ENCODE measurements around the gene CPEB1. TPM values are rescaled to one million over a fixed set of nuclear protein-coding genes. Genes with fewer than 3 reads are reported as not detected.
A peak's percentile ranks its signal among the peaks of the same experiment; 100 is the strongest.

The CPEB1 gene
- total RNA-seq, 1 donor from 2014 or later, result 15.2 TPM

DNA sequence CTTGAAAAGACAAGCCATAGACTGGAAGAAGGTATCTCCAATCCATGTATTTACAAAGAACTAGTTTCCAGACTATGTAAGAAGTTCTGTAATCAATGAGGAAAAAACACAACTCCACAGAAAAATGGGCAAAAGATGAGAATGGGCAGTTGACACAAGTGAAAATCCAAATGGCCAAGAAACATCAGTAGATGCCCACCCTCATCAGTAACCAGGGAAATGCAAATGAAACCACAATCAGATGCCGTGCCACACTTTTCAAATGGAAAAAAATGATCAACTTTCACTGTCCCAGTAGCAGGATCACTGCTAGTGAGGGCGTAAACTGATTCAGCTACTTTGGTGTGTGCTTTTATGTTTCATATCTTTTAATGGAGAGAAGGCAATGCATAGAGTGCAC is 4.5 kb upstream of the CPEB1 start:
- H3K27ac Mint-ChIP-seq (ENCODE audit: unreplicated experiment), result no peak overlapping the region
- no peak overlapping the region for H3K4me3 Mint-ChIP-seq (ENCODE audit: unreplicated experiment)
- H3K36me3 Mint-ChIP-seq (ENCODE audit: unreplicated experiment), result no peaks in the 10 kb centered on the region
- DNase-seq, result no peak
- no peaks in the 10 kb centered on the region for H3K4me1 Mint-ChIP-seq (ENCODE audit: low read depth, unreplicated experiment)
- H3K27me3 Mint-ChIP-seq (ENCODE audit: unreplicated experiment), result peaks cover 9% of the 10 kb centered on the region
- TF ChIP-seq CTCF (IDR thresholded peaks at IDR 0.05; ENCODE audit: partially characterized antibody, unreplicated experiment), result no peak
- H3K9me3 Mint-ChIP-seq (ENCODE audit: unreplicated experiment), result no peaks in the 10 kb centered on the region

- H3K36me3 Mint-ChIP-seq (ENCODE audit: unreplicated experiment), result no peaks in the 10 kb centered on the region
- no peak overlapping the region for H3K27ac Mint-ChIP-seq (ENCODE audit: unreplicated experiment)
- no peak for DNase-seq
- no peak overlapping the region for H3K4me3 Mint-ChIP-seq (ENCODE audit: unreplicated experiment)
- peaks cover 2% of the 10 kb centered on the region for H3K9me3 Mint-ChIP-seq (ENCODE audit: unreplicated experiment)
- peaks cover 12% of the 10 kb centered on the region for H3K27me3 Mint-ChIP-seq (ENCODE audit: unreplicated experiment)
- peaks cover 2% of the 10 kb centered on the region for H3K4me1 Mint-ChIP-seq (ENCODE audit: low read depth, unreplicated experiment)
- TF ChIP-seq CTCF (IDR thresholded peaks at IDR 0.05; ENCODE audit: partially characterized antibody, unreplicated experiment), result no peak
Observed at GRCh38 chr15:82650046-82650670, 3.0 kb upstream of the CPEB1 start.

DNA sequence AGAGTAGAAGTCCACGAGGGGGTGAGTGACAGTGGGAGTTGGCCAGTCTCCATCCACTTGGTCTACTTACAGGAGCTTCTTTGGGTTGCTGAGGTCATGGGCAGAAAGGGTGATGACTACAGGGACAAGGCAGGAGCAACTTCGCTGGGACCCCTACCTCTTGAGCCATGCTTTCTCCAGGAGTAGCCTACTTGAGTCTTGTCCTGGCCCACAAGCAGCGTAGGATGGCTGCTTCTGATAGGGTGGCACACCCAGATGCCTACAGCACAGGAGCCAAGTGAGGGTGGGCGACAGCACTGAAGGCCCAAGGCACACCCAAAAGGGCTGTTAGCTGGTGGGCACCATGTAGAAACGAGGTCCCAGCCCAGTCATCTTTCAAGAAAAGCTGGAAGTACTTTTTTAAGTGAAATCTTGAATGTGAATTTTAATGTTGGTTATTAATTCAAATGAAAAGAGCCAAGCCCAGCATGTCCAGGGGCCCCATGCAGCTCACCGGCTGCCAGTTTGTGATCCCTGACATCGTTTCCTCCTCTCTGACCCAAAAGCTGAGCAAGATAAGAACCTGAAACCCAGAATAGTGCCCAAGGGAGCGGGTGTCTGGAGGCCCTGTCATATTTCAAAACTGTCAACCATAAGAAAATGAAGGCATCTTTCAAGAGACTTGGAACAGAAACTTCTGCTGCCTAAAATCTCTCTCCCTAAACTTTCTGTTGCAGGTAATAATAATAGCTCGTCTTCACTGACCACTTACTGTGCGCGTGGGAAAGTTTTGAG is 2.2 kb upstream of the CPEB1 start:
- no peak for TF ChIP-seq CTCF (IDR thresholded peaks at IDR 0.05; ENCODE audit: partially characterized antibody, unreplicated experiment)
- H3K27me3 Mint-ChIP-seq (ENCODE audit: unreplicated experiment), result peaks cover 12% of the 10 kb centered on the region
- H3K27ac Mint-ChIP-seq (ENCODE audit: unreplicated experiment), result no peak overlapping the region
- peaks cover 3% of the 10 kb centered on the region for H3K4me1 Mint-ChIP-seq (ENCODE audit: low read depth, unreplicated experiment)
- H3K36me3 Mint-ChIP-seq (ENCODE audit: unreplicated experiment), result no peaks in the 10 kb centered on the region
- peaks cover 2% of the 10 kb centered on the region for H3K9me3 Mint-ChIP-seq (ENCODE audit: unreplicated experiment)
- H3K4me3 Mint-ChIP-seq (ENCODE audit: unreplicated experiment), result no peak overlapping the region
- no peak for DNase-seq

DNA sequence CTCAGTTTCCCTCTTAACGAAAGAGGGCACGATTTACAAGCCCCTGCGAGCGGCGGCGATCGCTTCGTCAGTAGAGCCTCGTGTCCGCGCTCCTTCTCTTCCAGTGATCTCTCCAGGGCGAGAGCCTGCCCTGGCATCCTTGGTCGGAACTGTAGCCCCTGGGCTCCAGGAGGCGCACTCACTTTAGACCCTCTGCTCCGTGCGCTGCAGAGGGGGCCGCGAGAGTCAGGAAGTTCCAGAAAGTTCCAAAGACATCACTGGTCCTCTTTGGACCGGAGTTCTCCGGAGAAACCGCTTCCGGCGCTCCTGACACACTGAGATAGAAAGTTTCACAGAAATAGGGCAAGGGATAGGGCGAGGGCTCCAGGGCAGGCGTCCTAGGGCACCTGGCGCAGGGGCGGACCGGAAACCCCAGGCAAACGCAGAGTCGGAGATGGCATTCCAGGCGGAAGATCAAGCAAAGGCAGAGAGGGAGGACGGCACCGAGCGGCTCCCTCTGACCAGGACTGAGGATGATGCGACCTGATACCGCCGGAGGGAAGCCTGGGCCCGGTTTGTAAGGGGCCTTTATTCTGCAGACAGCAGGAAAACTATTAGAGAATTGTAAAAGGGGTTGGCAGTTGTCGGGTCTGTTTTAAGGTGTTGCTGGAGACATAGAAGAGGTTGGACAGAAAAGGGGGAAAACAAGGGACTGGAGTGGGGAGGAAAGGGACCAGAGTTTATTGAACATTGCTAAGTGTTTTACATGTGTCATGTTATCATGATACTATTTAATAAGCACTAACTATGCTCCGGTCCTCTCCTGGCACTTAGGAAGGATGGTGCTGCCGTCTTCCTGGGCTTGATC is 1.3 kb upstream of the CPEB1 start:
- no peaks in the 10 kb centered on the region for H3K36me3 Mint-ChIP-seq (ENCODE audit: unreplicated experiment)
- H3K27me3 Mint-ChIP-seq (ENCODE audit: unreplicated experiment), result peaks cover 12% of the 10 kb centered on the region

More for the DNA sequence above, 1.3 kb upstream of the CPEB1 start:
- DNase-seq, result peak; percentile 25
- TF ChIP-seq CTCF (IDR thresholded peaks at IDR 0.05; ENCODE audit: partially characterized antibody, unreplicated experiment), result no peak
- H3K4me3 Mint-ChIP-seq (ENCODE audit: unreplicated experiment), result peak overlapping the region; percentile 74
- H3K4me1 Mint-ChIP-seq (ENCODE audit: low read depth, unreplicated experiment), result peaks cover 8% of the 10 kb centered on the region
- H3K9me3 Mint-ChIP-seq (ENCODE audit: unreplicated experiment), result peaks cover 2% of the 10 kb centered on the region
- no peak overlapping the region for H3K27ac Mint-ChIP-seq (ENCODE audit: unreplicated experiment)
